ENCODE measurements around the gene PLK2. TPM values are rescaled to one million over a fixed set of nuclear protein-coding genes. Genes with fewer than 3 reads are reported as not detected.

Gene PLK2
- polyA plus RNA-seq, 2 of the 4 experiments (the other 2 are of a cell fraction), result 168 to 230 TPM

DNA sequence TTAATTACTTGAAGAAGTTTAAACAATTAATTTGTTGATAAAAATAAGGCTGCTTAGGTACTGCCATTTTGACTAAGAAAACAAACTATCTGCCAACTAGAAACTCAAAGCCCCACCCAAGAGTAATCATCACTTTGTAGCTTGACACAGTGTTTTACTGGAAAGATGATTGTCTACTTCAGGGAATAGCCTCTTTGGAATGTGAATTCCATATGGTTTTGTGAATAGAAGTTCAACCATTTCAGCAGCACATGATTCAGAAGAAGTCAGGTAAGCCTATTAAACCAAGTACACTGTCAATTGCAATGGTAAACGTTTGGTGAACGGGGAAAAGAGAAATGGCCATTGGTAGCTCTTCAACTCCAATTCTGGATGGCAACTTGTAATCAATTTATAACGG, 55.2 kb downstream of the PLK2 start (continued):
- TF ChIP-seq NFE2L2 (conservative IDR thresholded peaks at IDR 0.05; ENCODE audit: low read length) (no peak), ZSCAN20 (CRISPR knock-in tag; IDR thresholded peaks at IDR 0.05) (no peak)

Other genes with a start within 250 kb of the PLK2 start
- gene GAPT, start 31.3 kb upstream of the PLK2 start, polyA plus RNA-seq (2011; rRNA removed), result not detected in 2 replicates
- not detected in 3 replicates for gene GAPT, start 31.3 kb upstream of the PLK2 start, polyA plus RNA-seq (2017; fragmentation: RNase III; extraction: RNeasy Plus Mini Kit Qiagen cat#74134 plus additional on column Dnase treatment)
- gene RAB3C, start 123.0 kb upstream of the PLK2 start, polyA plus RNA-seq (2011; rRNA removed), result not detected in 2 replicates
- gene RAB3C, start 123.0 kb upstream of the PLK2 start, polyA plus RNA-seq (2017; fragmentation: RNase III; extraction: RNeasy Plus Mini Kit Qiagen cat#74134 plus additional on column Dnase treatment), result not detected in 3 replicates

Measured in A549 (cell line).